ENCODE data around the gene ARAP1.

Gene ARAP1

GRCh38 chr11:72658989-72659640, 93.1 kb downstream of the ARAP1 start:
- DNase-seq (ENCODE audit: low read depth, low spot score): no peak
- no peak overlapping the region for H3K4me3 ChIP-seq (ENCODE audit: low read depth, low read length)
- TF ChIP-seq, protein P1, sequence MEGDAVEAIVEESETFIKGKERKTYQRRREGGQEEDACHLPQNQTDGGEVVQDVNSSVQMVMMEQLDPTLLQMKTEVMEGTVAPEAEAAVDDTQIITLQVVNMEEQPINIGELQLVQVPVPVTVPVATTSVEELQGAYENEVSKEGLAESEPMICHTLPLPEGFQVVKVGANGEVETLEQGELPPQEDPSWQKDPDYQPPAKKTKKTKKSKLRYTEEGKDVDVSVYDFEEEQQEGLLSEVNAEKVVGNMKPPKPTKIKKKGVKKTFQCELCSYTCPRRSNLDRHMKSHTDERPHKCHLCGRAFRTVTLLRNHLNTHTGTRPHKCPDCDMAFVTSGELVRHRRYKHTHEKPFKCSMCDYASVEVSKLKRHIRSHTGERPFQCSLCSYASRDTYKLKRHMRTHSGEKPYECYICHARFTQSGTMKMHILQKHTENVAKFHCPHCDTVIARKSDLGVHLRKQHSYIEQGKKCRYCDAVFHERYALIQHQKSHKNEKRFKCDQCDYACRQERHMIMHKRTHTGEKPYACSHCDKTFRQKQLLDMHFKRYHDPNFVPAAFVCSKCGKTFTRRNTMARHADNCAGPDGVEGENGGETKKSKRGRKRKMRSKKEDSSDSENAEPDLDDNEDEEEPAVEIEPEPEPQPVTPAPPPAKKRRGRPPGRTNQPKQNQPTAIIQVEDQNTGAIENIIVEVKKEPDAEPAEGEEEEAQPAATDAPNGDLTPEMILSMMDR (IDR thresholded peaks at IDR 0.05; ENCODE audit: low read depth, low read length): no peak
- in situ Hi-C loops (cut with HindIII; ENCODE audit: low sequenced_read_pairs): no loop called here

DNA sequence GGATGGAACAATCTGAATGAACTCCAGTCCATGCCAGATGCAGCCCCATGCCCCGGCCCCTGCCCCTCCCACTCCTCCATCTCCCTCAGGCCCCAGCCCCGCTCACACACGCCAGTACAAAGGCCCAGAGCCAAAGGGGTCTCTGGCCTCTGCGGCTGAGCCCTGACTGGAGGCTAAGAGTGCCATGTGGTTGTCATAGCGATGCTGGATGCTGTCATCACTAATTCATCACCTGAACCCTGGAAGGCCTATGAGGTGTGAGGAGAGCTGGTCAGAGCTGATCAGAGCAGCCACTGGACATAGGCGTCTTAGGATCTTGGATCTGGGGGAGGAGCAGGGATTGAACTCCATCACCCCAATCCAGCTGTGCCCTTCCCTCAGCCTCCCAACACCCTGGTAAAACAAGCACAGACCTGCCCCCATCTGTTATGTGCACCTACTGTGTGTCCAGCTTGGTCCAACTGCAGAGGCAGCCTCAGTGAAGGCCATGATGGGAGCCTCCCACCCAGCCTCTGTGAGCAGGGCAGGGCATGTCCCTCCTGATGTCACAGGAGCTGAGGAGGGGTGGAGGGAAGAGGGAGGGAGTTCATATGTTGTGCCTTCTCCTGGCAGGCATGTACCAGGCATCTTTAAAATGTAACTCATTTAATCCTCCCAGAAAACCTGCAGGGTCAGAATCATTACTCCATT, 94.7 kb downstream of the ARAP1 start:
- TF ChIP-seq, protein P1 (IDR thresholded peaks at IDR 0.05; ENCODE audit: low read depth, low read length): no peak
- H3K4me3 ChIP-seq (ENCODE audit: low read depth, low read length): no peak overlapping the region
- in situ Hi-C loops (cut with HindIII; ENCODE audit: low sequenced_read_pairs): no loop called here
- DNase-seq (ENCODE audit: low read depth, low spot score): no peak

DNA sequence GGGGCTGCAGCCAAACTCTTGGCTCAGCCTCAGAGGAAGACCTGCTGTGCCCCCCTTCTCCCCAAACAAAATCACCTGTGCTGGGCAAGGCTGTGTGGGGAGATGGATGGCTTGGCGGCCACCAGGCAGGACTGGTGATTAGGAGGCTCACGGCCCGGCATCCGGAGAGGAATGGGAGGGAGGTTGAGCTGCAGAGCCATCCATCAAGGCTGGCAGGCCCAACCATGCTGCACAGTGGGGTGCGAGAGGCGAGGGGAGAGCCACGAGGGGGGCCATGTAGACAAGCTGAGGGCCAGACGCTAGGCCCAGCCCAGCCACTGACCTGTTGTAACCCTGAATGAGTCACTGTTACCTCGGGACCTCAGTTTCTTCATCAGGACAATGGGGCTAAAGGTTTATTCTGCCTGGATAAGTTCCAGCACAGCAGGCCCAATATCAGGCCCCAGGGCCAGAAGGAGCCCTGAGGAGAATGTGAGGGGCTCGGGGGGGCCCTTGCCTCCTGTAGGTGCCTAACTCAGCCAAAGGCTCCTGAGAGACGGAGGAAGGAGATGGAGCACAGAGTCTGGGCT, 96.2 kb downstream of the ARAP1 start:
- no peak overlapping the region for H3K4me3 ChIP-seq (ENCODE audit: low read depth, low read length)
- TF ChIP-seq, protein P1 (IDR thresholded peaks at IDR 0.05; ENCODE audit: low read depth, low read length): no peak
- in situ Hi-C loops (cut with HindIII; ENCODE audit: low sequenced_read_pairs): no loop called here
- DNase-seq (ENCODE audit: low read depth, low spot score): no peak

- DNase-seq (ENCODE audit: low read depth, low spot score): no peak
- in situ Hi-C loops (cut with HindIII; ENCODE audit: low sequenced_read_pairs): no loop called here
- TF ChIP-seq, protein P1 (IDR thresholded peaks at IDR 0.05; ENCODE audit: low read depth, low read length): no peak
- H3K4me3 ChIP-seq (ENCODE audit: low read depth, low read length): no peak overlapping the region
Measured at GRCh38 chr11:72655014-72655413, 97.2 kb downstream of the ARAP1 start.

- in situ Hi-C loops (cut with HindIII; ENCODE audit: low sequenced_read_pairs): no loop called here
- DNase-seq (ENCODE audit: low read depth, low spot score): no peak
- TF ChIP-seq, protein P1 (IDR thresholded peaks at IDR 0.05; ENCODE audit: low read depth, low read length): no peak
- no peak overlapping the region for H3K4me3 ChIP-seq (ENCODE audit: low read depth, low read length)
Measured at GRCh38 chr11:72653649-72654048, 98.6 kb downstream of the ARAP1 start.

- in situ Hi-C loops (cut with HindIII; ENCODE audit: low sequenced_read_pairs): no loop called here
- no peak overlapping the region for H3K4me3 ChIP-seq (ENCODE audit: low read depth, low read length)
- DNase-seq (ENCODE audit: low read depth, low spot score): no peak
- TF ChIP-seq, protein P1 (IDR thresholded peaks at IDR 0.05; ENCODE audit: low read depth, low read length): no peak
Measured at GRCh38 chr11:72652873-72653630, 99.2 kb downstream of the ARAP1 start.
